Endothelial cell of umbilical vein (primary cell): Measurements from ENCODE around the gene ADAM19. TPM values are rescaled to one million over a fixed set of nuclear protein-coding genes. Genes with fewer than 3 reads are reported as not detected.

ENCODE experiments used
- BruUV-seq: library from RNA; stranded (reverse); fragments of 400-500 nt; replicated peaks from 2 replicates; lab custom pipeline; 2021; lab: Mats Ljungman, UMichigan
- CTCF ChIA-PET: fragments of 300-600, 350-600 bp; sonication (Branson Sonifier 250); formaldehyde crosslinking; loops from one replicate; lab custom pipeline; 2021; ENCODE audit warnings: antibody characterized with exemption, inconsistent platforms; lab: Charles Lee
- POLR2A ChIA-PET: fragments of 300-600, 350-600 bp; sonication (Branson Sonifier 250); formaldehyde crosslinking; loops from one replicate; lab custom pipeline; 2021; ENCODE audit warnings: antibody characterized with exemption, inconsistent platforms; lab: Charles Lee
- DNase-seq: peaks from one replicate; pipeline ENCODE4 v3.0.0-alpha.2; 2011; ENCODE audit warnings: low read depth, low spot score
- FAIRE-seq: peaks from 2 replicates; lab custom pipeline; 2011; peaks lifted over from hg19 to GRCh38; lab: Jason Lieb, UNC
- H2AFZ ChIP-seq: 2 replicates; pipeline ENCODE4 v1.6.0; 2012; ENCODE audit warnings: low read depth, low read length, control low read depth, inconsistent platforms
- H3K27ac ChIP-seq: 2 replicates; pipeline ENCODE4 v1.5.1; 2011; ENCODE audit warnings: low read depth, mild to moderate bottlenecking, control low read depth, low read length, moderate library complexity; ENCODE audit not compliant: insufficient read depth
- H3K27me3 ChIP-seq, 2 experiments: 2 replicates each; pipeline versions ENCODE4 v1.6.0 to v1.6.1; 2011; ENCODE audit warnings: low read length in 2 of 2, mixed read lengths in 1 of 2; ENCODE audit not compliant: control insufficient read depth in 2 of 2, insufficient read depth in 2 of 2
- H3K36me3 ChIP-seq, 2 experiments: 2 replicates in 1 of 2; 3 replicates in 1 of 2; pipeline ENCODE4 v1.5.1; 2011; ENCODE audit warnings: low read length in 2 of 2, mild to moderate bottlenecking in 1 of 2, moderate library complexity in 1 of 2; ENCODE audit not compliant: control insufficient read depth in 2 of 2, insufficient read depth in 2 of 2; ENCODE audit errors: extremely low read depth in 1 of 2
- H3K4me1 ChIP-seq: 3 replicates; pipeline ENCODE4 v1.5.1; 2011; ENCODE audit warnings: mild to moderate bottlenecking, low read length; ENCODE audit not compliant: control insufficient read depth, insufficient read depth; ENCODE audit errors: extremely low read depth
- H3K4me2 ChIP-seq: 2 replicates; pipeline ENCODE4 v1.6.1; 2011; ENCODE audit warnings: low read length, control low read depth, mixed read lengths; ENCODE audit not compliant: insufficient read depth
- H3K4me3 ChIP-seq, 3 experiments: fragments of 200-600 bp in 1 of 3; sonication (generic), shearing (Covaris generic) in 1 of 3; replicated peaks in 1 of 3; 2 replicates each; pipeline ENCODE4 v1.5.1; 2011 to 2016; ENCODE audit warnings: control low read depth in 3 of 3, low read length in 3 of 3, mild to moderate bottlenecking in 2 of 3, inconsistent platforms in 1 of 3, low read depth in 1 of 3, moderate library complexity in 1 of 3; ENCODE audit not compliant: insufficient read depth in 1 of 3
- H3K79me2 ChIP-seq: 2 replicates; pipeline ENCODE4 v1.6.0; 2012; ENCODE audit warnings: low read length, inconsistent platforms; ENCODE audit not compliant: control insufficient read depth, insufficient read depth
- H3K9ac ChIP-seq: replicated peaks from 2 replicates; pipeline ENCODE3; 2011; ENCODE audit warnings: low read length, control low read depth; ENCODE audit not compliant: insufficient read depth; ENCODE audit errors: extremely low read depth
- H3K9me1 ChIP-seq: replicated peaks from 3 replicates; pipeline ENCODE4 v1.6.0; 2011; ENCODE audit warnings: mild to moderate bottlenecking, low read length; ENCODE audit not compliant: control insufficient read depth, insufficient read depth; ENCODE audit errors: extremely low read depth
- H3K9me3 ChIP-seq: replicated peaks from 2 replicates; pipeline ENCODE4 v1.5.1; 2012; ENCODE audit warnings: low read length, inconsistent platforms; ENCODE audit not compliant: control insufficient read depth, insufficient read depth
- H4K20me1 ChIP-seq: replicated peaks from 2 replicates; pipeline ENCODE3; 2011; ENCODE audit warnings: mild to moderate bottlenecking, low read length; ENCODE audit not compliant: control insufficient read depth, insufficient read depth; ENCODE audit errors: extremely low read depth
- CTCF ChIP-seq, 2 donors: IDR thresholded peaks; 1 replicate in 1 of 2; 2 replicates in 1 of 2; pipeline ENCODE4 v1.5.1; 2011; ENCODE audit warnings: low read length in 2 of 2, mild to moderate bottlenecking in 2 of 2, moderate library complexity in 2 of 2, control low read depth in 1 of 2, inconsistent platforms in 1 of 2, low read depth in 1 of 2; ENCODE audit not compliant: insufficient read depth in 1 of 2; ENCODE audit errors: extremely low read depth in 1 of 2
- EZH2 ChIP-seq: IDR thresholded peaks from 2 replicates; pipeline ENCODE4 v1.6.1; 2012; ENCODE audit warnings: borderline replicate concordance, low read depth, mild to moderate bottlenecking, moderate library complexity, low read length, inconsistent platforms; ENCODE audit not compliant: severe bottlenecking
- FOS ChIP-seq: IDR thresholded peaks from 2 replicates; pipeline ENCODE4 v1.6.1; 2011; ENCODE audit warnings: mild to moderate bottlenecking, low read length, moderate library complexity, borderline replicate concordance; ENCODE audit not compliant: insufficient read depth
- GATA2 ChIP-seq: IDR thresholded peaks from 2 replicates; pipeline ENCODE4 v1.7.0; 2011; ENCODE audit warnings: low read depth, mild to moderate bottlenecking, moderate library complexity, mixed read lengths, low read length; ENCODE audit not compliant: insufficient read length, insufficient read depth
- JUN ChIP-seq: IDR thresholded peaks from 2 replicates; pipeline ENCODE4 v1.6.1; 2011; ENCODE audit warnings: borderline replicate concordance, low read depth; ENCODE audit not compliant: insufficient read length, insufficient read depth
- MAX ChIP-seq: IDR thresholded peaks from 2 replicates; pipeline ENCODE4 v1.6.1; 2011; ENCODE audit not compliant: insufficient read depth, insufficient read length
- MYC ChIP-seq: IDR thresholded peaks from one replicate; pipeline ENCODE4 v1.6.1; 2011; ENCODE audit warnings: mild to moderate bottlenecking, low read depth, low read length
- POLR2A ChIP-seq: IDR thresholded peaks from 2 replicates; pipeline ENCODE4 v1.6.1; 2012; ENCODE audit warnings: low read depth, mild to moderate bottlenecking, control low read depth, low read length
- POLR2AphosphoS5 ChIP-seq: IDR thresholded peaks from 2 replicates; pipeline ENCODE4 v1.6.1; 2012; ENCODE audit warnings: low read depth, mild to moderate bottlenecking, control low read depth, low read length, moderate library complexity; ENCODE audit not compliant: insufficient read depth
- dilution Hi-C: fragments of 300-500 bp; cut with MboI; formaldehyde crosslinking; loops from one replicate; pipeline ENCODE4 v1.15.0; 2019; ENCODE audit warnings: low sequenced_read_pairs; ENCODE audit not compliant: extremely low pct_ligation_motif_present
- intact Hi-C: fragments of 100-400 bp; cut with micrococcal nuclease; formaldehyde crosslinking; loops from one replicate; pipeline ENCODE4 v1.10.0; 2022
- polyA plus RNA-seq, 4 experiments: library from polyadenylated mRNA; depleted of rRNA in 3 of 4; stranded (reverse) in 3 of 4; unstranded in 1 of 4; fragments of >200 nt; gene quantifications; 2 replicates each; pipeline versions ENCODE4 v1.2.1 to v1.2.3, GENCODE V29; 2011 to 2012; ENCODE audit warnings: missing spikeins in 1 of 4
- total RNA-seq: library from RNA; stranded (reverse); gene quantifications from 2 replicates; pipeline ENCODE4 v1.2.3, GENCODE V29; 2021

Gene ADAM19
- total and polyA plus RNA-seq, 2 donors (not counting 3 experiments of a cell fraction or from before 2014, with no cell fraction given), result 10.0 to 22.6 TPM

- Histone ChIP-seq H3K4me3 (no peak overlapping the region), H3K9me1 (no peaks in the 10 kb centered on the region), H3K36me3 (no peaks in the 10 kb centered on the region), H3K4me1 (peaks cover 13% of the 10 kb centered on the region), H2AFZ (no peak overlapping the region), H3K4me2 (no peak overlapping the region), H3K27ac (no peak overlapping the region), H3K9me3 (no peaks in the 10 kb centered on the region), H4K20me1 (no peaks in the 10 kb centered on the region), H3K9ac (no peak overlapping the region), H3K79me2 (no peaks in the 10 kb centered on the region), H3K27me3 (no peaks in the 10 kb centered on the region)
- DNase-seq (peak; percentile 34), FAIRE-seq (peak; percentile 28)
- intact Hi-C loops (loop anchor here (1.0 kb wide), 1 partner anchor 177 kb away; no protein-coding TSS in a partner anchor), dilution Hi-C loops (no loop called here)
- ChIA-PET POLR2A (no interaction called here), CTCF (interaction anchor here (0.9 to 1.9 kb wide), 3 partner anchors 15 to 174 kb away, joined by 3 to 5 read pairs (median 4); no protein-coding TSS in a partner anchor)
- BruUV-seq, result no TSS peak
- TF ChIP-seq MAX (no peak), EZH2 (no peak), CTCF (IDR thresholded peaks at IDR 0.05; ENCODE audit: extremely low read depth in 1 of 2, insufficient read depth in 1 of 2, low read depth in 1 of 2, low read length in 2 of 2) (no peak), POLR2AphosphoS5 (no peak), FOS (no peak), POLR2A (no peak), MYC (no peak), GATA2 (no peak), JUN (no peak)
These were observed 6.9 kb downstream of the ADAM19 start for GRCh38 chr5:157568720-157569119.
